ENCODE results near the gene OPA1.

OPA1 gene, protein sequence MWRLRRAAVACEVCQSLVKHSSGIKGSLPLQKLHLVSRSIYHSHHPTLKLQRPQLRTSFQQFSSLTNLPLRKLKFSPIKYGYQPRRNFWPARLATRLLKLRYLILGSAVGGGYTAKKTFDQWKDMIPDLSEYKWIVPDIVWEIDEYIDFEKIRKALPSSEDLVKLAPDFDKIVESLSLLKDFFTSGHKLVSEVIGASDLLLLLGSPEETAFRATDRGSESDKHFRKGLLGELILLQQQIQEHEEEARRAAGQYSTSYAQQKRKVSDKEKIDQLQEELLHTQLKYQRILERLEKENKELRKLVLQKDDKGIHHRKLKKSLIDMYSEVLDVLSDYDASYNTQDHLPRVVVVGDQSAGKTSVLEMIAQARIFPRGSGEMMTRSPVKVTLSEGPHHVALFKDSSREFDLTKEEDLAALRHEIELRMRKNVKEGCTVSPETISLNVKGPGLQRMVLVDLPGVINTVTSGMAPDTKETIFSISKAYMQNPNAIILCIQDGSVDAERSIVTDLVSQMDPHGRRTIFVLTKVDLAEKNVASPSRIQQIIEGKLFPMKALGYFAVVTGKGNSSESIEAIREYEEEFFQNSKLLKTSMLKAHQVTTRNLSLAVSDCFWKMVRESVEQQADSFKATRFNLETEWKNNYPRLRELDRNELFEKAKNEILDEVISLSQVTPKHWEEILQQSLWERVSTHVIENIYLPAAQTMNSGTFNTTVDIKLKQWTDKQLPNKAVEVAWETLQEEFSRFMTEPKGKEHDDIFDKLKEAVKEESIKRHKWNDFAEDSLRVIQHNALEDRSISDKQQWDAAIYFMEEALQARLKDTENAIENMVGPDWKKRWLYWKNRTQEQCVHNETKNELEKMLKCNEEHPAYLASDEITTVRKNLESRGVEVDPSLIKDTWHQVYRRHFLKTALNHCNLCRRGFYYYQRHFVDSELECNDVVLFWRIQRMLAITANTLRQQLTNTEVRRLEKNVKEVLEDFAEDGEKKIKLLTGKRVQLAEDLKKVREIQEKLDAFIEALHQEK

DNA sequence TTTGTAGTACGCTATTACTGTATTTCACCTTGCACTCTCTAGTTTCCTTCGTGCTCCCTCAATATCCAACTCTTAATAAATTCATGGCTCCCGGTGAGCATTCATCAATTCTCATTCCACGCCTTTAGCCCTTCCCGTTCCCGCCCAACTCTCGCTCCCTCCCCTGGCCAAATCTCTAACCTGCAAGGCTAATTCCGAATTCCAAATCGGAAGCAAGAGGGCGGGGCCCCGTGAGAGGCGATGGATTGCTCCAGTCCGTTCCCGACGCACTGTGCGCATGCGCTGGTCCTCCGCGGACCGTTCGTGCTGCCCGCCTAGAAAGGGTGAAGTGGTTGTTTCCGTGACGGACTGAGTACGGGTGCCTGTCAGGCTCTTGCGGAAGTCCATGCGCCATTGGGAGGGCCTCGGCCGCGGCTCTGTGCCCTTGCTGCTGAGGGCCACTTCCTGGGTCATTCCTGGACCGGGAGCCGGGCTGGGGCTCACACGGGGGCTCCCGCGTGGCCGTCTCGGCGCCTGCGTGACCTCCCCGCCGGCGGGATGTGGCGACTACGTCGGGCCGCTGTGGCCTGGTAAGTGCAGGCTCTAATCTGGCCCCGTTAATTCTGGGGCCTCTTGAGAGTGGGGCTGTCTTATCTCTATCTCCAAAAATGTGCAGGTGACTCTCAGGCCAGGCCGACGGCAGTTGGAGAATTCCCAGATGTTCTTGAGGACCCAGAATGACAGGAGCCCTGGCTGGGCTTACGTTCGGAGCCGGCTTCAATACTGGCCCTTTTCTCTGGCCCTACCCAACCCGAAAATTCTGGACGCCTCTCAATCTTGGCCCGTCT is at the start of gene OPA1:
OPA1 (plus strand) TSS at position 368 of the 827 bp plus-strand sequence; CDS start at position 538, 170 bp downstream.
- DNase-seq (ENCODE audit: low read depth, low spot score), result peak; percentile 97

DNA sequence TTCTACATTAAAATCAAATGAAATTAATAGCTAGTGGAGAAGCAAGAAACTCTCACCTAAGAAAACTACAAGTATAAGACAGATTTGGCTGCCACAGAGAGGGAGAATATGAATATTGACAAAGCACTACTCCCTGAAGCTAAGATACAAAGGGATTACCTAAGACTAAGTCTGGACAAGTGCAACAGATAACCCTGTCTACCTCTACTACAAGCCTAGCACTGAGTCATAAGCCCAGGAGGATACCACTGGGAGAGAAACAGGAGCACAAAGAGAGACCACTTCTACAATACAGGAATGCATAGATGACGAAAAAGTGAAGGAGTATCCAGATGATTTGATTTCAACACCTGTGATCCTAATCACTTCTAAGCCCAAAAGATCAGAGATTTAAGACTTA is 48.7 kb upstream of the OPA1 start:
- DNase-seq (ENCODE audit: low read depth, low spot score), result no peak

DNA sequence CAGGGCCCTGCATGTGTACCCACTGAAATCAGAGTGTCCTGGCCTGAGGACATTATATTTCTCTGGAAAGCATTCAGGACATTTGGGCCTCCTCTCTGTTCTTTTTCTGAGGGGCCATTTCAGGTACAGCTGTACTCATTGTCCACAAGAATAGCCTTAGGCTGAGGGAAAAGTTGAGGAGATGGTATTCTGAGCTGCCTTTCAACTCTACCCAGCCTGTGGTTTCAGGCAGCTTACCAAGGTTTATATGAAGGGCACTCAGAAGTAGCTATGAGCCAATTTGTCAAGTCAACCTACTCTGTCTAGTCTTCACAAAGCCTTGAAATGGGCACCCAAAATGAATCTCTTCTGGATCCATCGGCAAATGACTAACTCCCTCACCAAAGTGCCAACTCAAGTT is 47.7 kb upstream of the OPA1 start:
- no peak for DNase-seq (ENCODE audit: low read depth, low spot score)

DNA sequence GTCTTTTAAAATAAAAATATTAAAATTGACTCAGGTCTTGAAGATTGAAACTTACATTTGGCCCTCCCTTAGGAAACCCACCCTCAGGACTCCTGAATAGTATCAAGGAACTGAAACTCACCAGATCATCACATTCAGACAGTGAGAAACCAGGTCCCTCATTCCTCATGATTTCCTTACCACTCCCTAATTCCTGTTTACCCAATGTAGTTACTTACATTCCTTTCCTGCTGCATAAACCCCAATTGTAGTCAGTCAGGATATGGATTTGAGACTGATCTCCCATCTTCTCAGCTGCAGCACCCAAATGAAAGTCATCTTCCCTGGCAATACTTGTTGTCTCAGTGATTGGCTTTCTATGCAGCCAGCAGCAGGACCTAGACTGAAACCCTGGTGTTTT is 46.9 kb upstream of the OPA1 start:
- DNase-seq (ENCODE audit: low read depth, low spot score), result no peak

DNA sequence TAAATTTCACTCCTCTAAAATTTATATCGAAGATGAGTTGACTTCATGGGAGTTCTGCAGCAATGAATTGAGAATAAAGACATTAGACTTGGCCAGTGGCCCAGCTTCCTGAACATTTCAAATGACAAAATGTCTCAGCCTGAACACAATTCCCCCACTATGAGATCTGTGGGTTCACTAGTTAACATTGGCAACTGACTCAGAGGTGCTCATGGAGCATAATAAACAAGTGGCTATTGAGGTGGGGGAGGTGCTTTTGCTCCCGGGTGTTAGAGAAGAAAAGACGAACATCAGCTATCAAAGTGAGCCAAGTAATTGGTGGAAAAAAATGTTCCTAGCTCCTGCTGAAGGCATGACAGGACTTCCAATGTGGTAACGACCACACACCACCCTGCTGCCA is 44.6 kb upstream of the OPA1 start:
- DNase-seq (ENCODE audit: low read depth, low spot score), result no peak

DNA sequence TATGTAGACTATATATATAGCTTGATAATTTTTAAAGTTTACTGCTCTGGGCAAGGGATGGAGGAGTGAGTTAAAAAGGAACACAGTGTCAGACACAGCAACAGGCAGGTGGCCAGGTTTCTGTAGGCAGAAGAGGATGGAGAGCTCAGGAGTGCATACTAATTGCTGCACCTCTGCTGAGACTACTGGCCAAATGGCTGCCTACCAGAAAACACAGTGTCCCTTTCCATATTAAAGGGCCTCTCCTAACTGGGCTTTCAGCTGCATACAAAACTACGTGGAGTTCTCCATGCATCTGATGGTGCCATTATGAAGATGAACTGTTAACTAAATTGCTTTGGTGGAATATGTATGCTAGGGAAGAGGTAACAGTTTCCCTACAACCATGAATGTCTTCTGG is 40.1 kb upstream of the OPA1 start:
- no peak for DNase-seq (ENCODE audit: low read depth, low spot score)

DNA sequence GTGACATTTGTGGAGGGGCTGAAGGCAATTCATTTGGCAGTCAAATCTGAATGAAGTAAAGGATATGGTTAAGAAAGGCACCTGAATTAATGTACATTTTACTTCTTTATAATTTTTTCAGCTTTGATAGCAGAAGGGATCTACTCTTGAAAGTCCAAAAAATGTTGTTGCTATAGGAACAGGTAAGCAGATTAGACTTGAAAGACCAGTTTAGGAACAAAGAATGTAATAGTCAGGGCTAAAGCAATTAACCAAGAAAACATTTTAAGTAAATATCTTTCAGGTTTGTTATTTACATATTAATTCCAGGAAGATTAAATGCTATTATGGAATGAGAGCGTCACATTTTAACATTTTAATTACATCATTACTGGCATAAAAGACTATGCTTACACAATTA is 39.4 kb upstream of the OPA1 start:
- DNase-seq (ENCODE audit: low read depth, low spot score), result no peak

DNA sequence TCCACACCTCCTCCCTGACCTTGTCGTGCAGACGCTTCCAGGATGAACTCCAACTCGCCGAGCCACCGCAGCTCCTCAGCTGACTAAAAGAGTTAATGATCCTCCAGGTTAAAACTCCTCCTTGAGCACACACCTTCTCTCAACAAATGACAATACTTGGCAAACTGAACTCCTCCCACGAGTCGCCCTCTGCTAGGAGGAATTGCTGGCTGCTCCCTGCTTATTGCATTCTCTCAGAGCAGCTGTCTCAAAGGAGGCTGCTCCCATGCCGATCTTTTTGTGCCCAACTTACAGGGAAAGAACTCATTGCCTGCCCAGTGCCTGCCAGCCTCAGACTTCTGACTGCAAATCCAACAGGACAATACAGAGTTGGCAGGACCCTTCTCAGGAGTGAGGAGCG is 38.2 kb upstream of the OPA1 start, which contains the start of gene ATP13A4:
ATP13A4 (minus strand) TSS at position 85 of the 400 bp plus-strand sequence. CDS start 96 bp downstream, outside the sequence.
- DNase-seq (ENCODE audit: low read depth, low spot score), result no peak

DNA sequence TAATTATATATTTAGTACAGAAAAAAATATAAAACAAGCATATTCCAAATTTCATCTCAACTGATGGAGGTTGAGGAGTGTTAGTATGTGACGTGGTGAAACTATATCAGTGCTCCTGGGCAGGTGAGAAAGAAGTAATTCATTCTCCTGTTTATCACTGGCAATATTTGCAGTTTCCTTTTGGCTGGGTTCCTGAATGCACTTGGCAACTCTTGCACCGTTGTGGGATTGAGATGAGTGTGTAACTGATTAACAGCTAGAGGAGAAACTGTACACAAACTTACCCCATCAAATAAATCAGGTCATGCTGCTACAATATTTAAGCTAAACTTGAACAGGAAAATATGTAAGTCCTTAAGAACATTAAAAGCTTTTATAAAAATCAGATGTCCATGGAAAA is 36.2 kb upstream of the OPA1 start:
- DNase-seq (ENCODE audit: low read depth, low spot score), result no peak

DNA sequence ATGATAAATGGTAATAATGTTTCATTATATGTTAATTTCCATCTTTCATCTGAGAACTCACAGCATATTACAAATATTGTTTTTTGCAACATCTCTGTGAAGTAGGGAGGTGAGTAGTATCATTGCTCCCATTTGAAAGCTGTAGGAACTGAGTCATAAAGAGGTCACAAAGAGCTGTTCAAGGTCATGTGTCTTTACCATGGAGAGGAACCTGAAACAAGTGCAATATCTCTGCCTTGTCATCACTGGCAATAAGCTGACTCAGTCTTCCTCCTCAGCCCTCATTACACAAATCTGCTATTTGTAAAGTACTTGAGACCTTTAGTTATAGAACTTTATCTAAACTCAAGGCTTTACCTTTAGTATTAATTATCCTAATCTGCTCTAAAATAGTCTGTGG is 33.9 kb upstream of the OPA1 start:
- no peak for DNase-seq (ENCODE audit: low read depth, low spot score)

DNA sequence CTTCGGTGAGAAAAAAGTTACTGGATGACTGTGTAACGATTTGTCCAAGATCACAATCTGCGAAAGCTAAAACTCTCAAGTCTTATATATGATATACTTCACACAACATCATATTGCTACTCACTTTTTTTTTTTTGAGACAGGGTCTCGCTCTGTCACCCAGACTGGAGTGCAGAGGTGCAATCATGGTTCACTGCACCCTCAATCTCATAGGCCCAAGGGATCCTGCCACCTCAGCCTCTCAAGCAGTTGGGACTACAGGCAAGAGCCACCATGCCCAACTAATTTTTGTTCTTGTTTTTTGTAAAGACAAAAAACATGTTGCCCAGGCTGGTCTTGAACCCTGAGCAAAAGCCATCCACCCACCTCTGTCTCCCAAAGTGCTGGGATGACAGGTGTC is 32.9 kb upstream of the OPA1 start:
- DNase-seq (ENCODE audit: low read depth, low spot score), result no peak

DNA sequence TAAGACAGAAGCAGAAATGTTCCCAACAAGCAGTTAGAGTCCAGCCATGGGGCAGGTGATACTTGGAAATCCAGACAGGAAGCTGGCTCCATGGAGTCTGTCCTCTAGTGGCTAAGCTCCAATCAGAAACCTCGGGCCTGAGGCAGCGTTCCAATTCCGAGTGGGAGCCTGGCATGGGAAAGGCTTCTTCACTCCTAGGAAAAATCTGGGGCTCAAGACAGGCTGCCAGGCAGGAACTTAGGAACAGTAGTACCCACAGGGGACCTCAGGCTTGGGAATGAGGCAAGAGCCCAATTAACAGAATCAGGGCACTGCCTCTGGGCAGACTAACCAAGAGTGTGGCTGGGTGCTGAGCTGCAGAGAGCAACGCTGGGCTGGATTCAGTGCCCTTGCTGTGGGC is 32.1 kb upstream of the OPA1 start:
- DNase-seq (ENCODE audit: low read depth, low spot score), result no peak

DNA sequence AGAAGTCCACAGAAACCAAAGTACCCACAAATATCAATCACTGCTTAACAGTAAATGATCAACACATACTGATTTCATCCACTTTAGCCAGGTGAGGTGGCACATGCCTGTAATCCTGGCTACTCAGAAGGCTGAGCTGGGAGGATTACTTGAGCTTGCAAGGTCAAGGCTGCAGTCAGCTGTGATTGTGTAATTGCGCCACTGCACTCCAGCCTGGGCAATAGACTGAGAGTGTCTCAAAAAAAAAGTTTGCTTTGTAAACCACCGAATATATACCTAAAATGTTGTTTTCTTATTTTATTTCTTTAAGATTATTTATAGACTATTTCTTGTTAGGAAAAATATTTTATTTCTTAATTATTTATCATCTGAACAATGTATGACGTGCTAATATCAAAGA is 29.6 kb upstream of the OPA1 start:
- no peak for DNase-seq (ENCODE audit: low read depth, low spot score)

DNA sequence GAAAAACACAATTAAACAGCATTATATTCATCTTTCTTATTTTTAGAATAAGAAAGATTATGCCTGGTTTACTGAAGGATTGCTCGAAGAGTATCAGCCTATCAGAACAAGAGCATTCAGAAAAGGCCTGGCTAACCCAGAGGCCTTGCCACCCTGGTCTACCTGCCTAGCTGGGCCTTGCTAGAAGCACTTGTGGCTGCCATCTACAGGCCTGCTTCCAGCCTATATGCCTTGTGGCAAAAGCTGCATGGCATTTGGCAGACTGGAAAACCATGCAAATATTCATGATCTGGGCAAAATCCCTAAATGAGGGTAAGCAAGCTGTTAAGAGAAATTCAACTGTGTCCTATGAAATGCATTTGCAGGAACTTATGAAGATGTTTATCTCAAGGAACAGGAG is 29.0 kb upstream of the OPA1 start:
- DNase-seq (ENCODE audit: low read depth, low spot score), result no peak

DNA sequence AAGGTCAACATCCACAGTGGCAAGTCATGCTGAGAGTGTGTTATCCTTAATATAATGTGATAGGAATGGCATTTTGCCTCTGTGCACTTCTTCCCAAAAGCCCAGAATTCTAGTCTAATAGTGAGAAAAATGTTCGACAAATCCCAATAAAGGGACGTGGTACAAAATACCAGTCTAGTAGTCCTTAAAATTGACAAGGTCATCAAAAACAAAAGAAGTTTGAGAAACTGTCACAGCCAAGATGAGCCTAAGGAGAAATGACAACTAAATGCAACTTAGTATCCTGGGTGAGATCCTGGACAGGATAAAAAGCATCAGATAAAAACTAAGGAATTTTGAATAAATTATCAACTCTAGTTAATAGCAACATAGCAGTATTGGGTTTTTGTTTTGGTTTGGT is 23.9 kb upstream of the OPA1 start:
- no peak for DNase-seq (ENCODE audit: low read depth, low spot score)

DNA sequence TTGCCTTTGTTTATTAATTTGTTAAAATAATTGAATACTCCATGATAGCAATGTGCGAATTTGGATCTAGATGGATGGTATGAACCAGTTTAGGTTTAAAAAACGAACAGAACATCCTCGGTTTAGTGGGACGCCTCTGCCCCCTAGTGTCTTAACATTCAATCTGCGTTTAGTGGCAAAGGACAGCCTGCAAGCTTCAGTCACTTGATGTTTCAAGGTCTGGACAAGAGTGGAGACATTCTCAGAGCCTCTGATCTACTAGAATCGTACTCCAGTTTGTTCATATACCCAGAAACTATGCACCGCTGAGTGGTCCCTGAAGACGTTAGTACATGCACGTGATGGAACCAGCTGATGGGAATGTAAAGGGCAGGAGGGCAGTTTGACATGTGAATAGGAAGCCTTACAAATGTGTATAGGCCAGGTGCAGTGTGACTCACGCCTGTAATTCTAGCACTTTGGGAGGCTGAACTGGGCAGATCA is 20.5 kb upstream of the OPA1 start:
- DNase-seq (ENCODE audit: low read depth, low spot score), result no peak

DNA sequence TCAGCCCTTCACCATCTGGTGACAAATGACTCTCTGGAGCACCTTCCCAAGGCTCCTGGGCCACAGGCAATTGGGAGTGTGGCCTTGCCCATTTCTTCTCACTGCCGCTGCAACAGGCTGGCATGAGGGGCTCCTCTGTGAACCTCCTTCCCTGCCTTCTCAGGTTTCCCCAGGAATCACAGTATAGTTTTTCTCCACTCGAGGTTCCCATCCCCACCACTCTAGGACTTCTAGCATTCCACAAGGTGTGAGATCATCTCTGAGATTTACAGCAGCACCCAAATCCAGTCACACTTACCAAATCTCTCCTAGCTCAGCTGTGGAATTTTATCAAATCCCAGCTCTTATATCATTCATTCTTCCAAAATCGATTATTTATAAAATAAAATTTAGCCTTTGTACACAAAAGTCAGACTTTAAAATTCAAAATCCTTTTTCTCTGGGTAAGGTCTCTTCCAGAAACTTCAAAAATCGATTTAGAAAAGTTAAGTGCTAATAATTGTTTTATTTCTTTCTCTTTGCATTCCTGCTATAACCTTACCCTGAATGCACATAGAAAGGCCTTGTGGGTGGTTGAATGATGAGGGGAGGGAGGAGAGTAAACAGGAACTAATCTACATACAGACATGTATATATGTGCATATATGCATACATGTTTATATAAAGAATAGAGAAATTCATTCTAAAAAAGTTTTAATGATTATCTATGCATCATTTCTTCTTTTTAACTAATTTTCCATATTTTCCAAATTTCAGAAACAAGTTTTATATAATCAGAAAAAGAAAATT is 19.4 kb upstream of the OPA1 start:
- no peak for DNase-seq (ENCODE audit: low read depth, low spot score)

DNA sequence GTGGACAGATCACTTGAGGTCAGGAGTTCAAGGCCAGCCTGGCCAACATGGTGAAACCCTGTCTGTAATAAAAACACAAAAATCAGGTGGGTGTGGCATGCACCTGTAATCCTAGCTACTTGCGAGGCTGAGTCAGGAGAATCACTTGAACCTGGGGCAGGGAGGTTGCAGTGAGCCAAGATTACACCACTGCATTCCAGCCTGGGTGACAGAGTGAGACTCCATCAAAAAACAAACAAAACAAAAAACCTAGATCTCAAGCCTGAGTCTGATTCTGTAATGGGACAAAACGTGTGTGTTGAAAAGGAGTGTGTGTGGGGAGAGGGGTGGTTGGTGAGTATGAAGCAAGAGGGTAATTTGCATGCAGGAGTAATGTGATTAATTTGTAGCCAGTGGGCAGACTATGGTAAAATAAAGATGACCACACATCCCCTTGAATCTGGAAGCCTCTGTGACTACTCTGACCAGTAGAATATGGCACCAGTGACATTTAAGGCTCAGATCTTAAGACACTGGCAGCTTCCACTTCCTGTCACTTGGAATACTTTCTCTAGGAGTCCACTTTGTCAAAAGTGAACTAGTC is 18.4 kb upstream of the OPA1 start:
- DNase-seq (ENCODE audit: low read depth, low spot score), result no peak

DNA sequence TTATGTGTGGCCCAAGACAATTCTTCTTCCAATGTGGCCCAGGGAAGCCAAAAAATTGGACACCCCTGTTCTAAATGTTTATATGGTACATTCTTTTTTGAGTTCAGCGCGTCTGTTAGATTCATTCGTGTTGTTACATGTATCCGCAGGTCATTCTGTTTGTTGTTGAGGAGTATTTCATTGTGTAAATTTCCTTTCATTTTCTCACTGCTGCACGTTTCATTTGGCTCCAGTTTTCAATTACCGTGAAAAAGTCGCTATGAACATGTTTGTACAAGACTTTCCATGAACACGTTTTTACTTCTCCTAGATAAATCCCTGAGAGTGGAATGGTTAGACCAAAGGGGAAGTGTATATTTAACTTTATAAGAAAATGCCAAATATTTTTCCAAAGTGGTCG is 7.5 kb upstream of the OPA1 start:
- no peak for DNase-seq (ENCODE audit: low read depth, low spot score)

DNA sequence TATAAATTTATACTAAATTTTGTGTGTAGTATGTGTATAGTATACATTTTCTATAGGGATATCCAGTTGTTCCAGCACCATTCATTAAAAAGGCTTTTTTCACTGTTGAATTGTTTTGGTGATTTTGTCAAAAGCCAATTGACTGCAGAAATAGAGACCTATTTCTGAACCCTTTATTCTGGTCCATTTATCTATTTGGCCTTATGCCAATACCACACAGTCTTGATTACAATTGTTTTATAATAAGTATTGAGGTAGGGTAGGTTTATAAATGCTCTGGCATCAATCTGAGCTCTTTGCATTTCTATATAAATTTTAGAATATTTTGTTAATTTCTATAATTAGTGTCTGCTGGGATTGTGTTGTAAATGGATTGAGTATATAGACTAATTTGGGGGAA is 6.5 kb upstream of the OPA1 start:
- DNase-seq (ENCODE audit: low read depth, low spot score), result no peak
